Activated CD4-positive, CD25-positive, alpha-beta regulatory T cell (primary cell): ENCODE data around the gene LMOD1.
A peak's percentile ranks its signal among the peaks of the same experiment; 100 is the strongest.
"Not testable (repeated sequence)": the region's sequence is repeated elsewhere in the genome, so short reads cannot be mapped to it uniquely, and the experiment has no call there.

Source experiments
- DNase-seq, 4 experiments: peaks; one replicate each; lab custom pipeline; 2025; lab: John Stamatoyannopoulos, UW

LMOD1 gene

DNA sequence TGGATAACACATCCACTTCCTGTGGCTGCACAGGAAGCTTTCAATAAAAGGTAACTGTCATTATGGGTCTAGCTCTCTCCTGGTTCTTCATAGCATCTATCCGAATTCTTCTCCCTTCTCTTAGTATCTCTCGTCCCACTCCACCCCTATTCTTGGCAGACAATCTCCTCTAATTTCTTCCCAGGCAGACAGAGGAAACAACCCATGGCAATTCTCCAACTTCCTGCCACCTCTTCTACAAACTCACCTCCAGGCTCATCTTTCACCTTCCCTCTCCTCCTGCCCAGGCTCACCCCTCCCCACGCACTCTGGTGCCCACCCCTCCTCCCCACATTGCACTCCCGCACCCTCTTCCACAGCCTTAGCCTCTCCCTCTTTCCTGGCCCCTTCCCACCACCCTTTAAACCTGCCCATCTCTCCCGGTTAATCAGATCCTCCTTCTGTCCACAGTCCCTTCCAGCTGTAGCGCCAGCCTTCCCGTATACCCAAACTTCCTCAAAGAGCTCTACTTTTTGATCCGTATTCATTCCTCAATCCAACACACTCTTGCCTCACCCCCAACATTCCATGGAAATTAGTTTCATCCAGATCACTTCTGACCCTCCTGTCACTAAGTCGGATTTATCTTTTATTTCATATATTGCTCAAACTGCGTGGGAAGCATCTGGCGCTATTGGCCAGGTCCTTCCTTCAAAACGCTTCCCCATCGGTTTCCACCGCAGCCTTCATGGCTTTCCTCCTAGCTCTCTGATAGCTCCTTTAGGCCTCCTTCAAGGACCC lies 31.7 kb downstream of the LMOD1 start:
- DNase-seq: no peak

DNA sequence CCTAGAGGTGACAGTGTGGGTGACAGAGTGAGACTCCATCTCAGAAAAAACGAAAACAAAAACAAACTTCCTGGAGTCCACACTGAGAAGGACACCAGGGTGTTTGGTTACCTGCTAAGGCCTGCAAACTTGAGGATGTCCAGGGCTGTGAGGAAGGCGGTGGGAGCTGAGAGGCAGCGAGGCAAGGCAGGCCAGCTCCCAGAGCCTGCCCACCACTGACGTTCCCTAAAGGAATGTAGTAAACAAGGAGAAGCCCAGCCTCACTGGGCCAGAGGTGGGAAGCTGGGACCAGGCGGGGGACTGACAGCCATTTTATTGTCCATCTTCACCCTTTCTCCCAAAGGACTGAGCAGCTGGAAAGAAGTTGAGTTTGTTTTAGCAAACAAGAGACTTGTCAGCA lies 33.5 kb downstream of the LMOD1 start:
- DNase-seq: no peak

DNA sequence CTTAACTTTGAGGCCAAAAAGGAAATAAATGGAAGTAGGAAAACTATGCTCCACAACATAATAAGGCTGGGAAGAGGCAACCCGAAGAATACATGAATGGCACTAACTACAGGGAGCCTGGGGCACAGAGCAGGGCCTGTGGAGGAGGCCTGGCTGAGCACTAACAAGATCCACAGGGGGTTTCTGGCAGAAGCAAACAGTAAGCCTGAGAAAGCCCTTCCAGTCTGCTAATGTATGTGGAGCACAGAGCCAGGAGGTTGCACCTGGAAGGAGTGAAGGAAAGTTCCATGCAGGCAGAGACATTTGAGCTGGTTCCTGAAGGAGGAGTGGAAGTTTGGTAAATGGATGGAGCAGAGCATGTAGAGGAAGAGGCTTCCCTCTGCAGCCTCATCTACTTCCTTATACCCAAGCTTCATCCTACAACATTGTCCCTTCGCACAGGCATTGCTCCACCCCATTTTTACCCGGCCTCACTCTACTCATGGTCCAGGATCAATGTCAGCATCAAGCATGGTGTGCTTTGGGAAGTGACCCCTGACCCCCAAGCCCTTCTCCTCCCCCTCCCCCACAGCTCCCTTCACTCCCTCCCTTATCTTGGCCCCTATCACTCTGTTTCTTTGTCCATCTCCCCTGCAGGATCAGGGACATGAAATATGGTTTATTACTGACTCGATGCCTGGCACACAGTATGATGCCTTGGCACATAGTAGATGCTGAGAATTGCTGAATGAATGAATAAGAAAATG lies 34.3 kb downstream of the LMOD1 start:
- DNase-seq: no peak

DNA sequence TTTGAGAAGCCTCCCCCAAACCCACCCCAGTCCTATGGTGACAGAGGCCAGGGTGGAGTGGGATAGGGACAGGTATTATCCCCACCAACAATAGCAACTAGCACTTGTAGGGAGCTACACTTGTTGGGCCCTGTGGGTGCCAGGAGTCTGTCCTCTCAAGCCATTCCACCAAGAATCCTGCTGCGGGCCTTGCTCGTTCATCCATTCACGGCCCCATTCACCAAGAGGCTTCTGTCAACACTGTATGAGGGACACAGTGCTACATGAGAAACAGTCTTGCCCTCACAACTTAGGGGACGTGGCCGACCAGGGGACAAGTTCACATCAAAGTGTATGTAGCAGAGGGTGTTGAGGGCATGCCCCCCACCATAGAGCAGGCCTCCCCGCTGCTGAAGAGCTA lies 38.7 kb downstream of the LMOD1 start:
- DNase-seq: no peak

DNA sequence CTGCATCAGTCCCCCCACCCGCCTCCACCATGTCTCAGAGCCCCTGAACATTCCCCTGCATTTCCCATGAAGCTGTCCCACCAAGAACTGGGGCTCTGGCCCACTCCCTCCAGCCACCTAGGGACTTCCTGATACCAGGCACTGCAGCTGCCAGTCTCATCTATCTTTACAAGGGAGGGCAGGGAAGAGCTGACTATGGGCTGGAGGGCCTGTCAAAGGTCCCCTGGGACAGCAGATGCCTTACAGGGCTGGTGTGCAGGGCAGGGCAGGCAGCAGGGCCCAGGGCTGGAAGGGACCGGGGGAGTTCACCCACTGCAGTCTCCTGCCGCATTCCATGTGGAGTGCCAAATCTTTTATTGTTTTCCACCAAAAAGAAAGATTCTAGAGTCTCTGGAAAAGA lies 40.0 kb downstream of the LMOD1 start:
- DNase-seq: no peak

DNA sequence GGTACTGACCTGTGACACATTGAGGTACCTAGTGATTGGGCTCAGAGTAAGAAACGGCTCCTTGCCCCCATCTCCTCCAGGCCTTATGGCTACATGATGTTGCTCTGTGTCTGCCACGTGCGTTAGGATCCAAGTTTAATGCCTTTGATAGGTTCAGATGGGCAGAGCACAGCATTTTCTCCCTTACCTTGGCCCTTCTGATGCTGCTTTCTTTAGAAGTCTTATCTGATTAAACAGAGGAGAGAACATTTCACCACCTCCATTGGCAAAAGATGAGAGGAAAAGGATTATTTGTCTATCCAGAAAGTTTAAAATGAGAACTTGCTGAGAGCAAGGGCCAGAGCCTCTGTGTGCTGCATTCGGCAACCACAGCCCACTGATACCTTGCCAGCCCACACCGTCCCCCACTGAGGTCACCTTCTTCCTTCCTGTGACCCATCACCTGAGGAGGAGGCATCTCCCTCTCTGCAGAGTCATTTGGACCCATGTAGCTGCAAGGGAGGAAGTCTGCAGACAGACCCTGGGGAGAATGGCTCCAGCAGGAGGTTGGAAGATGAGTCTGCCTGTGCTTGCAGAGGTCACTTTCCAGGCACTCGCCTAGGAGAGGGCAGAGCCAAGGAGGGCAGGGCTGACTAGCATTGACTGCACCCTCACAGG lies 41.0 kb downstream of the LMOD1 start:
- no peak for DNase-seq

DNA sequence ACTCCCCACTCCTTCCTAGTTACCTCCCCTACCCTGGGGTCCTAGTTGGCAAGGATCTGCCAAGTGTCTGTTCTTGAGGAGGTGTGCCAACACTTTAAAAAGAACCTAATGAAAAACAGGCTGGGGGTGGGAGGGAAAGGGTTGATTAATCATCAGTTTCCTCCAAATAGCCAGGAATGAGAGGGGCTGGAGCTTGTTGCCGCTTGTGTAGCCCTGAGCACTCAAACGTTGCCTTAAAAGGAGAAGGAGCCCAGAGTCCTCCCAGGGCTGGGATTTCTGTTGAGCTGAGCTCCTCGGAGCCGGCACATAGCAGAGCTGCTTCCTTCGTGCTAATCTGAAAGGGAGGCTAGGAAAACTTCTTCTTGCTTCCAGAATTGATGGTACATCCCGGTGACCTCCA lies 41.8 kb downstream of the LMOD1 start:
- no peak for DNase-seq

DNA sequence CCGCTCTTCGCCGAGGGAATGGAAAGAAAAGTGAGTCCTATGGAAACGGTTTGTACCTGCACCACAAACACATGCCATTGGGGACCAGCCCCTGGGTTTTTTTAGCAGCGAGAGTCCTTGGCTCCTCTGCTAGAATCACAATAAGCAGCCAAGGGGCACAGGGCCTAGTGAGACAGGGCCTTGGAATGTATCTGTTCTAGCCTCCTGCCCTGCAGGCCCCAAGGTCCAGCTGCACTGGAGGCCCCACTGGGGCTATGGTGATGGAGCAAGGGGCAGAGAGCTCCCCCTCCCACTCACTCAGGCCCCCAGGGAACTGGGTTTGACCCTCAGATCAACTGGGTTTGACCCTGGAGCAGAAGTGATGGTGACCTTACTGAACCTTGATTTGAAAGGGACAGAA lies 43.2 kb downstream of the LMOD1 start:
- DNase-seq: no peak

DNA sequence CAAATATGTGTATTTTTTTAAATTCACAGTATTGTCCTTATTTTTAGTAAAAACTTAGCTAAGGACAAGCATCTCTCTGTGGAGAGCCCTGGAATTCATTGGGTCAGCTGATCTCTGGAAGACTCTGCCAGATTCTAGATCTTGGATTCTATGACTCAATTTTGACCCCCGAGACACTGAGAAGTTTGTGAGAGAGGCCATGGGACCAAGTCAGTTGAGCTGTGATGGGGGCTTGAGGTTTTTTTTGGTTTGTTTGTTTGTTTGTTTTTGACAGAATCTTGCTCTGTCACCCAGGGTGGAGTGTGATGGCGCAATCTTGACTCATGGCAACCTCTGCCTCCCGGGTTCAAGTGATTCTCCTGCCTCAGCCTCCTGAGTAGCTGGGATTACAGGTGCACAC lies 44.1 kb downstream of the LMOD1 start:
- DNase-seq: no peak

DNA sequence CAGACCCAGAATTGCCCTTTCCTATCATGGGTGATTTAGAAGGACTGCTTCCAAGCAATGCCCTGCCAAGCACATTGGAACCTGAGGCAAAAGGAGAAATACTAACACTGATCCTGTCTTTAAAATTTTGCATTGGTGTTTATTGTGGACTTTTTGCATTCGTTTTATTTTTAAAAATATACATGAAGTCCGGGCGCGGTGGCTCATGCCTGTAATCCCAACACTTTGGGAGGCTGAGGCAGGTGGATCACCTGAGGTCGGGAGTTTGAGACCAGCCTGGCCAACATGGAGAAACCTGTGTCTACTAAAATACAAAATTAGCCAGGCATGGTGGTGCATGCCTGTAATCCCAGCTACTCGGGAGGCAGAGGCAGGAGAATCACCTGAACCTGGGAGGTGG lies 45.3 kb downstream of the LMOD1 start:
- not testable (repeated sequence) for DNase-seq

DNA sequence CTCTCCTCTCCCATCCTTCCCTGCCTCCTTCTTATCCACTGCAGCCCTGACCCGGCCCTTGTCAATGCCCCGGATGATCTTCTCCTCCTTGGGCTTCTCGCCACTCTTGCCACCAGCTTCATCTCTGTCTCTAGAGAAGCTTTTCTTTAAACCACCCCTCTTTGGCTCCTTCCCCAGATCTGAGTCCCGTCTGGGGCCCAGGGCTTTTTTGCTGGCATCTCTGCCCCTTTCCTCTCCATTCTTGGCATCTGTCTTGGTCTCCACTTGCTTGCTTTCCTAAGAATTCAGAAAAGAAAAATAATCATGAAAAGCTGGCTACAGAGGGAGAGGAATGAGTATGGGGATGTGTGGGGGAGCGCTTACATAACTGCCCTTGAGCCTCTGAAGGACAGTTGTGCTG lies 45.9 kb downstream of the LMOD1 start:
- no peak for DNase-seq

DNA sequence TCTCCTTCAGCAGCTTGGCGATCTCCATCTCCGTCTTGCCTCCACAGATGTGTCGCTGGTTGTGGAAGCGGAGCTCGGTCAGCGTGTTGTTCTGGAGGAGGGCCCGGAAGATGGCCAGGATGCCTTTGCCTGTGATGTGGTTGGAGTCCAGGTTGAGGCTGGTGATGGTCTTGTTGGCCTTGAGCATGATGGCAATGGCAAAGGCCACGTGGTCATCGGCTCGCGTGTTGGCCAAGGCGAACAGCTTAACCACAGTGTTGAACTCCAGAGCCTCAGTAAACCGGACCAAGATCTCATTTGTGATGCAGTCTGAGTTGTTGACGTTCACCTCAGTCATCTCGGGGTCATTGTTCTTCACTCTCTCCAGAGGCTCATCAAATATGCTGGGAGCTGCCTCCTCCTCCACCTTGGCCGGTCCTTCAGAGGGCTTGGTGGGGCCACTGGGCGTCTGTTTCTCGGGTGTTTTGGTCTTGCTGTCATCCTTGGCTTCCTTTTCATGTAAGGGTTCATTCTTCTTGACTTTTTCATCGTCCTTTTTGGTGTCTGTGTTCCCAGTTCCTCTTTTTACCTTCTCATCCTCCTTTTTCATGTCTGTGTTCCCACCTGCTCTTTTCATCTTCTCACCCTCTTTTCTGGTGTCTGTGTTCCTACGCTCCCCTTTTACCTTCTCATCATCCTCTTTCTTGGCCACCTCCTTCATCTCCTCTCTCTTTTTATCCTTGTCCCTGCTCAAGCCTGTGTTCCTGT lies 46.5 kb downstream of the LMOD1 start:
- no peak for DNase-seq

DNA sequence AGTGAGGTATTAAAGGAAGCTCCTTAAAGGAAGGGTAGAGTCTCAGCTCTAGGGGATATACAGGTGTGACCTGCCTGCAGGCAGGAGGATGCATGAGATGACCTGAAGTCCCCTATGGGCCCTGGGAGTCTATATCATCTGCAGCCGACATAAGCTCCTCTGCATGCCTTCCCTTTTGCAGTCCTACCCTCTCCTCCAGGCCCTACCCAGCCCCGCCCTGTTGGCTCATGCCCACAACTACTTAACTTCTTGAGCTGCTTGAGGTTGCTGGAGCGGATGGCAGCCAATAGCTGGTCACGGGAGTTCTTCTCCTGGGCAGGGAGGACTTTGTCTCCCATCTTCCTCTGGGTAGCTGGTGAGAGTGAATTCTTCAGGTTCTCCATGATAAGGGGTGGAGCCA lies 47.4 kb downstream of the LMOD1 start:
- no peak for DNase-seq

DNA sequence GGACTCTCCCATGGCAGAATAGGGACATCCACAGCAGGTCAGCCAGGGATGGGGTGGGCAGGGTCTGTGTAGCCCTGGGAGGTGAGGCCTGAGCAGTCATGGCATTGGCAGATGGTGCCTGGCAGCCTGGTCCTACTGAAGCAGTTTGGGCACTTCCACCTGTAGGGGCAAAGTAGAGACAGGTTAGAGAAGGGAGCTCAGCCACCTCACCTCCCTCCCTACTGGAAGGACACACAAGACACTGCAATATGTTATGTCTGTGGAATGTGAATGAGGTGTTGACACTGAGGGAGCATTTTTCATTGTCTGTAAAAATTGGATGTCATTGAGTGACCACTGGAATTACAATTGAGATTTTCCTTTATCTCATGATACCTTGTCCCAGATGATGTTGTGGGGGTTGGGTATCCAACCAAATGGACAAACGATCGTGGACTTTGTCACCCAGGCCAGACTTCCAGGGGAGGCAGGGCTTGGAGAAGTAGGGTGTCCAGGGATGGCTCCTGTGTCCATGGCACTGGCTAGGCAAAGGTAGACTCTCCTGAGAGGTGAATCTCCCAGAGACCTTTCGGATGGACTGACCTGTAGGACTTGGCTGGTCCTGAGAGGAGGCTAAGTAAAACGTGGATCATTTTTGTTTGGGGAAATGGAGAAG lies 48.0 kb downstream of the LMOD1 start:
- no peak for DNase-seq

DNA sequence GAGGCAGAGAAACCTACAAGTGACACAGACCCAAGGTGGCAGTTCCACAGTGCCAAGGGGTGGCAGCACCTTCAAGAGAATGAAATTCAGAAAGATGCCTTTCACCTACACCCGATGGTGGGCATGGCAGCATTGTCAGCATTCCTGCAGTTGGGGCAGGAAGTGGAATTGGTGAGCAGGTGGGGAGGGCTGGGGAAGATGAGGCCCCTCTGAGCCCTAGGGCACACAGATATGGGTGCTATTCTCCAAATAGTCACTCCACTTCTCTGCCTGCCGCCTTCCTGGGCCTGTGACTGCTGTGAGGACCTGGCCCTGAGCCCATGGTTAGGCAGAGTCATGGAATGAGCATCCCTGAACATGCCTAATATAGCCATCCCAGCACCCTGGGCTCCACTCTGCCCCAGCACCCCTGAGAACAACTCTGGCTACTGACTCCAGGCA lies 49.4 kb downstream of the LMOD1 start:
- DNase-seq: no peak

DNA sequence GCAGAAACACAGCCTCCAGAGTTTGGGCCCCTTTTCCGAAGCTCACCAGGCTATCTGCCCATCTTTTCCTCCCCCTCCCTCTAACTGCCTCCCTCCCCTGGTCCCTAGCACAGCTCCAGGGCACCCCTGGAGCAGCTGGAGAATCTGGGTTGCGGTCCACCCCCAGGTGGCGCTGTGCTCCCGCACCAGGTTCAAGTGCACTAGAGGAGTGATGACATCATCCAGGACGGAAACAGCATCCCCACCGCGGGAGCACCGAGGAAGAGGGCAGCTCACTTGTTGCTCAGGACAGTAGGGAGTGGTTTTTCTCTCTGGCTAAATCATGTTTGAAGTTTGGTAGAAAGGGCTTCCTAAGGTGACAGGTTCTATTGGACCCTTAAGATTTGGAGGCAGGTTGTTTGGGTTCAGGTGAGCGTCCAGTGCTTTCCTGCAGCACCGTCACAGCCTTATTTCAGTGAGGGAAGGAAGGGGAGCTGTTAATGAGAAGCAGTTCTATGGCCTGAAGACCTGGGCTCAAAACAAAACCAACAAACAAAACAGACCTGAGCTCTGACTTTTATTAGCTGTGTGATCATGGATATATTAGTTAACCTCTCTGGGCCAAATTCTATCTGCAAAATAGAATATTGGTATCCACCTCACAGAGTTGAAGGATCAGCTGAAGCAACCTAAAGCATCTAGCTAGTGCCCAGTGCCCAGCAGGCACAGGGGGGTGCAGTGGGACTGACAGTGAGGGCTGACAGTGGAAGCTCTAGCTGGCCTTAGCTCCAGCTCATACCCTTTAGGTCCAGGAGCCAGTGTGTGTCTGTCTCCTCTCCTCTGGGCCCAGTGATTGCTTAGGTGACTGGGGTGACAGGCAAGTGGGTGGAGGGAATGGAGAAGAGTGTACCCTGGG lies 50.2 kb downstream of the LMOD1 start:
- DNase-seq: peak; percentile 49 to 69 (median 58)

DNA sequence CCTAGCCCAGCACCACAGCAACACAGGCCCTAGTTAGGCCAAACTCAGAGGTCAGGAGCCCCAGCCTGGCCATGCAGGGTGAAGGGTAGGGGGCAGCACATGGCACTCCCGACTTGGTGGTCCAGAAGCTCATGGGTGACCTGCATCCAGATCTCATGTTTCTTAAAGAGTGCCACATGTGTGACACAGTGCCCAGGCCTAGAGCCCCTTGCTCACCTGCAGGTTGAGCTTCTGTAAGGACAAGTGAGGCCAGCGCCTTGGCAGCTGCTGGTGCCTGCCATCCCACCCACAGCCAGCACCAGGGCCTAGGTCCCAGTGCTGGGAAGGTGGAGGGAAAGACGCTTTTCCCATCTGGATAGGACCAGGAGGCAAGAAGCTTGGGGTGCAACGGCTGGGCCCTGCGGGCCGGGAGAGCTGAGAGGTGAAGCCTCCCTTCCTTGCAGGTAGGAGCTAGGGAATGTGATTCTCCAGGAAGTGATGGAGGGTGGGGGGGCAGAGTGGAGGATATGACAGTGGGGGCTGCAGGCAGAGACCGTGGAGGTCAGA lies 51.2 kb downstream of the LMOD1 start:
- DNase-seq: no peak

DNA sequence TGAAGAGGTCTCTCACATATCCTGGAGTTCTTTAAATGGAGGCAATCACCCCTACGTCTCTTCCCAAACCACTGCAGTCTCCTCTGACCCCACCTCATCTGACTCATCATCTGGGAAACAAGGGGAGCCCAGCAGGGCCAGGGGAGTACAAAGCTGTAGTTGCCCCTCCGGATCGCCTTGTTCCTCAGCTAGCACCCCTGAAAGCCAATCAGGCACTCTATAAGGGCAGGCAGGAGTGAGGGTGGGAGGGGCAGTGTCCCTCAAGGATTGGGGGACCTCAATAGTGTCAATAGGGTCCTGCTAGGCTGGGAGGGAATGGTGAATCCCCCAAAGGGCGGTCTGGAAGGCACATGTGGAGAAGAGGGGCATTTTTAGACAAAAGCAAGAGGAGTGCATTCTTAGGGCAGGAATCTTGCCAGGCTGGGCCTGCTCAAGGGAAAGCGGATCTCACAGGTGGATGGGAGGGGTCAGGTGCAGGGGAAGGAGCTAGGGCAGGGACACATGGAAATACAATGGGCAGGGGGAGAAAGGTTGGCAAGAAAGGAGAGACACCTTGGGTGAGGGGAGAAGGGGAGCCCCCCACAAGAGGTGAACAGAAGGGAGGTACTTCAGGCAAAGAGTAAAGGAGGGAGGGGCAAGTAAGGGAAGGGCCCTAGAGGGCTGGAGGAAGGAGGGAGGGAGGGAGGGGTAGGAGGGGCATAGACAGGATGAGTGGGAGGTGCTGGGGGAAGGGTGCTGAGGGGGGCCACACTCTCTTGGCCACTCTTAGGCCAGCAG lies 51.8 kb downstream of the LMOD1 start:
- no peak for DNase-seq

DNA sequence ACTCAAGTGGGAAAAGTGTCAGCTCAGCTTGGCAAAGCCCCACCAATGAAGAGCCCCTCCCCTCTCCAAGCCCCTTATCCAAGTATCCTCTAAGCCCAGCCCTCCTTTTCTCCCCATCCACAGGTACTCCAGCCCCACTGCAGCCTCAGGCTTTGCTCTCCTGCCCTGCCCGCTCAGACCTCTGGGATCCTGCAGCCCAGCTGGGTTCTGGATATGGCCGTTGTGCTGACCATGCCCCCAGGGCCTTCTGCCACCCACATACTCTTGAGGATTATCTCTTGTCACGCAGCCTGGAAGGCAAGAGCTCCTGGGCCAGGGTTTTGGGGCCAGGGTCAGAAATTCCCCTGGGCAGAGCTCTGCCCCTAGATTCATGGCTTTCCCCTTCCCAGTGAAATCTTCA lies 52.9 kb downstream of the LMOD1 start:
- DNase-seq: no peak

DNA sequence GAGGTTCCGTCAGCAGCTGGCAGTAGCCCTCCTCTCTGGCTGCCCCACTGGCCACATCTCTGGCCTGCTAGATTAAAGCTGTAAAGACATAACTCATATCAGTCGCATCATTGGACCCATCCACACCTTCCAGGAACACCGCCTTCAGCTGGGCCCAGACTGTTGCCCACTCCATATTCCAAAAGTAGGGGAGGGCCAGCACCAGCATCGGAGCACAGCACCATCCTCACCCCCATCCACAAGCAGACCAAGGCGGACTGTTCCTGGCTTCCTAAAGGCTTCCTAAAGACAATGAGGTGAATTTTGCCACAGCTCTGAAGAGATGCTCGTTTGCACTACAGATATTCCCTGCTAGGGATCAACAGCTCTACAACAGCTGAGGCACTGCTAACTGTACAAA lies 54.1 kb downstream of the LMOD1 start:
- no peak for DNase-seq
